ENCODE results near the gene PNPLA7. TPM values are rescaled to one million over a fixed set of nuclear protein-coding genes. Genes with fewer than 3 reads are reported as not detected.

PNPLA7 gene
- polyA plus RNA-seq, 1 of the 3 experiments (the other 2 are of a cell fraction) = 0.99 TPM

GRCh38 chr9:137535120-137535428 lies 15.1 kb downstream of the PNPLA7 start (continued):
- TF ChIP-seq MXI1 (IDR thresholded peaks at IDR 0.05; ENCODE audit: low read depth, low read length) = no peak
- TF ChIP-seq IRF3 (IDR thresholded peaks at IDR 0.05; ENCODE audit: low read depth, low read length) = no peak
- no peak for TF ChIP-seq SMC3 (IDR thresholded peaks at IDR 0.05; ENCODE audit: low read depth, low read length)
- no peak for TF ChIP-seq RFX5 (IDR thresholded peaks at IDR 0.05; ENCODE audit: low read length)
- no peak for TF ChIP-seq ZBTB33 (IDR thresholded peaks at IDR 0.05; ENCODE audit: borderline replicate concordance, low read depth)

GRCh38 chr9:137534256-137535119 lies 15.7 kb downstream of the PNPLA7 start:
- Histone ChIP-seq H3K27ac (ENCODE audit: low read depth in 2 of 2, low read length in 1 of 2) (no peak overlapping the region), H3K79me2 (ENCODE audit: insufficient read depth) (no peaks in the 10 kb centered on the region), H3K9me2 (no peaks in the 10 kb centered on the region), H3F3A (replicated peaks; ENCODE audit: insufficient read depth) (no peaks in the 10 kb centered on the region), H3K27me3 (ENCODE audit: insufficient read depth) (no peaks in the 10 kb centered on the region), H3K9me3 (no peaks in the 10 kb centered on the region), H3K4me2 (peak overlapping the region; percentile 0; the same call in 1 of the 2 replicates), H3K4me3 (ENCODE audit: low read depth in 2 of 2, low read length in 1 of 2) (no peak overlapping the region), H3K4me1 (ENCODE audit: control insufficient read depth in 1 of 2, insufficient read depth in 2 of 2, low read depth in 1 of 2, low read length in 1 of 2) (peaks cover 0 to 7% of the 10 kb centered on the region in 2 experiments; a peak in 1 of 4 replicates), H2AFZ (ENCODE audit: low read depth) (peak overlapping the region; percentile 94), H3K36me3 (replicated peaks in 1 of 2; ENCODE audit: control insufficient read depth in 1 of 2, insufficient read depth in 2 of 2, low read length in 1 of 2) (no peaks in the 10 kb centered on the region), H4K20me1 (ENCODE audit: insufficient read depth) (no peaks in the 10 kb centered on the region), H3K9ac (no peak overlapping the region)
- 51% methylated on average over 19 of the region's 19 CpGs for WGBS (ENCODE audit: low lambda C conversion rate)
- TF ChIP-seq POLR2AphosphoS5 (IDR thresholded peaks at IDR 0.05; ENCODE audit: low read depth, low read length) (no peak), NFIC (IDR thresholded peaks at IDR 0.05; ENCODE audit: borderline replicate concordance) (no peak), SMC3 (IDR thresholded peaks at IDR 0.05; ENCODE audit: low read depth, low read length) (peak; percentile 19; the same call in 1 of the 2 replicates), MAX (IDR thresholded peaks at IDR 0.05; ENCODE audit: low read depth) (peak; percentile 94), CTCF (IDR thresholded peaks at IDR 0.05) (peak; percentile 69), EP300 (IDR thresholded peaks at IDR 0.05; ENCODE audit: borderline replicate concordance in 1 of 2, low read depth in 1 of 2, low read length in 1 of 2) (no peak), SIN3A (IDR thresholded peaks at IDR 0.05; ENCODE audit: borderline replicate concordance, low read depth, low read length) (peak; percentile 32; the same call in 1 of the 2 replicates), RFX5 (IDR thresholded peaks at IDR 0.05; ENCODE audit: low read length) (no peak), RCOR1 (IDR thresholded peaks at IDR 0.05; ENCODE audit: low read length) (no peak), GABPA (IDR thresholded peaks at IDR 0.05; ENCODE audit: low read depth) (no peak), RAD21 (IDR thresholded peaks at IDR 0.05; ENCODE audit: low read length) (peak; percentile 60), NRF1 (IDR thresholded peaks at IDR 0.05; ENCODE audit: low read depth, low read length) (no peak), FOSL2 (IDR thresholded peaks at IDR 0.05; ENCODE audit: borderline replicate concordance, low read depth) (no peak), USF1 (IDR thresholded peaks at IDR 0.05; ENCODE audit: borderline replicate concordance, low read depth) (peak; percentile 90), TEAD4 (IDR thresholded peaks at IDR 0.05; ENCODE audit: borderline replicate concordance, insufficient read depth) (no peak), MXI1 (IDR thresholded peaks at IDR 0.05; ENCODE audit: low read depth, low read length) (peak; percentile 97), ELF1 (IDR thresholded peaks at IDR 0.05) (no peak), USF2 (IDR thresholded peaks at IDR 0.05; ENCODE audit: borderline replicate concordance, low read depth, low read length) (peak; percentile 60; the same call in 1 of the 2 replicates)
- POLR2A ChIA-PET = interaction anchor here (0.6 kb wide), 1 partner anchor 16 kb away, joined by 3 read pairs; the partner anchor contains the start of gene PNPLA7
- DNase-seq = peak; percentile 75
- CTCF ChIA-PET = interaction anchor here (0.5 to 2.3 kb wide), 16 partner anchors 11 to 1046 kb away, joined by 3 to 13 read pairs (median 4); partner anchors contain the start of genes EXD3, MRPL41 and NOXA1

Data from SK-N-SH (cell line).